IMR-90 (cell line): Measurements from ENCODE around the gene SRRM3. TPM values are rescaled to one million over a fixed set of nuclear protein-coding genes. Genes with fewer than 3 reads are reported as not detected.

Experiments used
- ATAC-seq: fragments of 200-7000 bp; cut with Tn5 transposase; 2 replicates; pipeline ENCODE4 v1.9.1; 2020; ENCODE audit warnings: low read depth, mild to moderate bottlenecking, moderate library complexity
- BruUV-seq: library from RNA; stranded (reverse); fragments of 400-500 nt; replicated peaks from 2 replicates; lab custom pipeline; 2021; lab: Mats Ljungman, UMichigan
- CTCF ChIA-PET: fragments of 300-600 bp; formaldehyde crosslinking; extraction: SDS; loops from one replicate; lab custom pipeline; 2021; ENCODE audit warnings: antibody characterized with exemption; lab: Yijun Ruan, JAX
- POLR2A ChIA-PET: fragments of 300-600 bp; sonication (Branson Sonifier 250); formaldehyde crosslinking; loops from one replicate; lab custom pipeline; 2022; ENCODE audit warnings: antibody characterized with exemption; ENCODE audit not compliant: unreplicated experiment; lab: Charles Lee
- DNase-seq: peaks from one replicate; pipeline ENCODE4 v3.0.0; 2013
- H2AFZ ChIP-seq: replicated peaks from 2 replicates; pipeline ENCODE3; 2013; ENCODE audit warnings: low read length, mild to moderate bottlenecking; ENCODE audit not compliant: poor library complexity
- H2AK5ac ChIP-seq: 2 replicates; pipeline ENCODE4 v1.6.1; 2013; ENCODE audit warnings: low read depth, low read length, inconsistent platforms
- H2AK9ac ChIP-seq: replicated peaks from 2 replicates; pipeline ENCODE3; 2013; ENCODE audit warnings: mild to moderate bottlenecking, low read depth, low read length, moderate library complexity; ENCODE audit not compliant: poor library complexity
- H2BK120ac ChIP-seq: 2 replicates; pipeline ENCODE4 v1.6.1; 2013; ENCODE audit warnings: low read depth, low read length, inconsistent platforms
- H2BK15ac ChIP-seq: 3 replicates; pipeline ENCODE4 v1.6.1; 2013; ENCODE audit warnings: low read depth, low read length, inconsistent platforms
- H2BK20ac ChIP-seq: 2 replicates; pipeline ENCODE4 v1.6.1; 2013; ENCODE audit warnings: low read depth, mild to moderate bottlenecking, inconsistent platforms, low read length, moderate library complexity
- H2BK5ac ChIP-seq: 2 replicates; pipeline ENCODE4 v1.6.1; 2013; ENCODE audit warnings: mild to moderate bottlenecking, low read depth, low read length, inconsistent platforms; ENCODE audit not compliant: poor library complexity, severe bottlenecking
- H3K14ac ChIP-seq: replicated peaks from 2 replicates; pipeline ENCODE4 v1.6.1; 2013; ENCODE audit warnings: low read depth, low read length, inconsistent platforms
- H3K18ac ChIP-seq: 2 replicates; pipeline ENCODE4 v1.6.1; 2013; ENCODE audit warnings: low read depth, low read length, control low read depth
- H3K23ac ChIP-seq: 2 replicates; pipeline ENCODE4 v1.6.1; 2013; ENCODE audit warnings: low read depth, low read length, inconsistent platforms
- H3K27ac ChIP-seq: 2 replicates; pipeline ENCODE4 v1.5.1; 2013; ENCODE audit warnings: mild to moderate bottlenecking, control low read depth, low read length; ENCODE audit not compliant: insufficient read depth
- H3K27me3 ChIP-seq: 2 replicates; pipeline ENCODE4 v1.6.1; 2013; ENCODE audit warnings: low read length; ENCODE audit not compliant: control insufficient read depth, insufficient read depth
- H3K36me3 ChIP-seq: 2 replicates; pipeline ENCODE4 v1.6.1; 2013; ENCODE audit warnings: low read length, mixed read lengths; ENCODE audit not compliant: control insufficient read depth, insufficient read depth
- H3K4ac ChIP-seq: 2 replicates; pipeline ENCODE4 v1.6.1; 2013; ENCODE audit warnings: low read depth, low read length, inconsistent platforms
- H3K4me1 ChIP-seq: 2 replicates; pipeline ENCODE4 v1.6.1; 2013; ENCODE audit warnings: low read length, mixed read lengths; ENCODE audit not compliant: control insufficient read depth, insufficient read depth
- H3K4me2 ChIP-seq: 2 replicates; pipeline ENCODE4 v1.6.1; 2013; ENCODE audit warnings: low read depth, mild to moderate bottlenecking, control low read depth, low read length, moderate library complexity
- H3K4me3 ChIP-seq: 2 replicates; pipeline ENCODE4 v1.5.1; 2013; ENCODE audit warnings: low read depth, mild to moderate bottlenecking, control low read depth, low read length, moderate library complexity; ENCODE audit not compliant: insufficient read depth
- H3K56ac ChIP-seq: 2 replicates; pipeline ENCODE4 v1.6.1; 2013; ENCODE audit warnings: low read length, inconsistent platforms; ENCODE audit not compliant: insufficient read depth; ENCODE audit errors: extremely low read depth
- H3K79me1 ChIP-seq, 2 experiments: 2 replicates each; pipeline ENCODE4 v1.6.1; 2013; ENCODE audit warnings: low read length in 2 of 2, inconsistent platforms in 1 of 2, low read depth in 1 of 2
- H3K9ac ChIP-seq: 2 replicates; pipeline ENCODE4 v1.6.1; 2013; ENCODE audit warnings: low read depth, low read length, control low read depth
- H3K9me1 ChIP-seq: 2 replicates; pipeline ENCODE4 v1.6.1; 2013; ENCODE audit warnings: low read length, inconsistent platforms; ENCODE audit not compliant: insufficient read depth
- H3K9me3 ChIP-seq: 2 replicates; pipeline ENCODE4 v1.6.1; 2013; ENCODE audit warnings: low read length; ENCODE audit not compliant: control insufficient read depth, insufficient read depth
- H4K20me1 ChIP-seq: 2 replicates; pipeline ENCODE4 v1.6.1; 2013; ENCODE audit warnings: low read length, inconsistent platforms; ENCODE audit not compliant: insufficient read depth
- H4K5ac ChIP-seq: 2 replicates; pipeline ENCODE4 v1.6.1; 2013; ENCODE audit warnings: mild to moderate bottlenecking, low read depth, low read length, control low read depth
- H4K8ac ChIP-seq, 2 experiments: 2 replicates each; pipeline ENCODE4 v1.6.1; 2013; ENCODE audit warnings: low read depth in 2 of 2, low read length in 2 of 2, control low read depth in 1 of 2, inconsistent platforms in 1 of 2
- H4K91ac ChIP-seq: 2 replicates; pipeline ENCODE4 v1.6.1; 2013; ENCODE audit warnings: low read depth, low read length, inconsistent platforms; ENCODE audit not compliant: insufficient read depth
- MAZ ChIP-seq: IDR thresholded peaks from 2 replicates; pipeline ENCODE4 v1.6.1; 2012; ENCODE audit warnings: low read depth, mild to moderate bottlenecking, low read length, improper control_type of control experiment, moderate library complexity, borderline replicate concordance
- MXI1 ChIP-seq: IDR thresholded peaks from 2 replicates; pipeline ENCODE4 v1.6.1; 2012; ENCODE audit warnings: low read depth, mild to moderate bottlenecking, low read length, moderate library complexity, borderline replicate concordance
- NFE2L2 ChIP-seq: fragments of 150-350 bp; IDR thresholded peaks from 2 replicates; pipeline ENCODE4 v1.6.1; 2016; ENCODE audit warnings: low read depth, mild to moderate bottlenecking, low read length
- RCOR1 ChIP-seq: IDR thresholded peaks from 2 replicates; pipeline ENCODE4 v1.6.1; 2012; ENCODE audit warnings: mild to moderate bottlenecking, low read length, improper control_type of control experiment; ENCODE audit not compliant: insufficient replicate concordance
- SMC3 ChIP-seq: fragments of 150-350 bp; IDR thresholded peaks from 2 replicates; pipeline ENCODE4 v1.6.1; 2016; ENCODE audit warnings: low read depth, mild to moderate bottlenecking, antibody characterized with exemption, low read length, moderate library complexity
- whole genome bisulfite sequencing, 2 experiments: methylation state at CpG; one replicate each; pipeline versions ENCODE4 v1.1.5 to v1.1.7; 2013; ENCODE audit warnings: missing lambda C conversion rate in 2 of 2; ENCODE audit not compliant: insufficient read length in 1 of 2; ENCODE audit errors: extremely low coverage in 2 of 2; 5-methylcytosine and 5-hydroxymethylcytosine counted together
- dilution Hi-C: fragments of 300-500 bp; cut with HindIII; formaldehyde crosslinking; loops from one replicate; pipeline ENCODE4 v1.14.3; 2018; ENCODE audit warnings: low sequenced_read_pairs; ENCODE audit not compliant: unreplicated experiment
- in situ Hi-C: fragments of 300-500 bp; cut with MboI; formaldehyde crosslinking; loops from 3 replicates; pipeline ENCODE4 v1.14.3; 2019; ENCODE audit warnings: low sequenced_read_pairs, inconsistent platforms, mixed read lengths
- intact Hi-C: fragments of 100-400 bp; cut with micrococcal nuclease; formaldehyde crosslinking; loops from 2 replicates; pipeline ENCODE4 v1.10.0; 2022
- polyA plus RNA-seq, 3 experiments: library from polyadenylated mRNA; depleted of rRNA; stranded (reverse); fragments of >200 nt; gene quantifications; 2 replicates each; pipeline ENCODE4 v1.2.3, GENCODE V29; 2012; ENCODE audit warnings: low replicate concordance in 1 of 3
- total RNA-seq: library from RNA; depleted of rRNA; stranded (reverse); fragments of >200 nt; gene quantifications from 2 replicates; pipeline ENCODE4 v1.2.3, GENCODE V29; 2012
- TF ChIP-seq, protein P1 (sequence below): fragments of 150-350 bp; IDR thresholded peaks from 2 replicates; pipeline ENCODE4 v1.6.1; 2017; ENCODE audit warnings: mild to moderate bottlenecking, antibody characterized with exemption, low read length, low read depth
- TF ChIP-seq, protein P2 (sequence below): fragments of 150-350 bp; IDR thresholded peaks from 2 replicates; pipeline ENCODE4 v1.6.1; 2016; ENCODE audit warnings: low read depth, mild to moderate bottlenecking, low read length, moderate library complexity, borderline replicate concordance

The SRRM3 gene
- total and polyA plus RNA-seq, 2 of the 4 experiments (the other 2 are of a cell fraction) = 0.18 to 2.5 TPM

DNA sequence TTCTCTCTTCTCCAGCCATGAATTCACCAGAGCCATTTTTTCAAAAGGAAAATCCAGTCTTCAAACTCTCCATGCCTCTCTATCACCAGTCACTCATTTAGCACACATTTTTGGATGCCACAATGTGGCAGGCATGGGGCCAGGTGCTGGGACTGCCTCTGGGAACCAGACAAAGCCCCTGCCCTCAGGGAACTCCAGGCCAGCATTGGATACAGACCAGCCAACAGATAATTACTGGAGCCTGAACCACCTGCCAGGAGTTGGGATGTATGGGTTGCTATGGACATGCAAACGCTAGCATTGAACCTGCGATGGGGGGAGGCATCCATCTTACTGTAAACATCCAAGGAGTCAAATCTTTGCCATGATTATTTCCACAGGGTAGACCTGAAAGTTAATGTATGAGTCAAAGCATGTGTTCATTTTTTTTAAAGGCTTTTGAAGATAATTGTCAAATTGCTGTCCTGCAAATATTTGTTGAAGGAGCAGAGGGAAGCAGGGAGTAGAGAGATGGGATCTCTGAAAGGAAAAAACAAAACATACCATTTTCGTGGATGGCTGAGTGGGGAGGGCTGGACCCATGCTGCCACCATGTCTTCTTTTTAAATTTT is 43.2 kb downstream of the SRRM3 start:
- intact Hi-C loops (no loop called here), dilution Hi-C loops (no loop called here), in situ Hi-C loops (no loop called here)
- H3K23ac ChIP-seq = no peak overlapping the region
- H3K4me1 ChIP-seq = no peaks in the 10 kb centered on the region
- H2AFZ ChIP-seq = peak overlapping the region; percentile 43
- H3K9me3 ChIP-seq = no peaks in the 10 kb centered on the region
- H3K4ac ChIP-seq = no peak overlapping the region
- H4K91ac ChIP-seq = no peak overlapping the region
- H2AK5ac ChIP-seq = no peak overlapping the region
- no CpG with 5 or more reads among the region's 3 CpGs for WGBS, 2 experiments
- H2BK120ac ChIP-seq = no peak overlapping the region
- no peak for TF ChIP-seq RCOR1
- TF ChIP-seq MXI1 = no peak
- no peak for TF ChIP-seq NFE2L2
- TF ChIP-seq, protein P1, sequence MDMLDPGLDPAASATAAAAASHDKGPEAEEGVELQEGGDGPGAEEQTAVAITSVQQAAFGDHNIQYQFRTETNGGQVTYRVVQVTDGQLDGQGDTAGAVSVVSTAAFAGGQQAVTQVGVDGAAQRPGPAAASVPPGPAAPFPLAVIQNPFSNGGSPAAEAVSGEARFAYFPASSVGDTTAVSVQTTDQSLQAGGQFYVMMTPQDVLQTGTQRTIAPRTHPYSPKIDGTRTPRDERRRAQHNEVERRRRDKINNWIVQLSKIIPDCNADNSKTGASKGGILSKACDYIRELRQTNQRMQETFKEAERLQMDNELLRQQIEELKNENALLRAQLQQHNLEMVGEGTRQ = no peak
- TF ChIP-seq, protein P2, sequence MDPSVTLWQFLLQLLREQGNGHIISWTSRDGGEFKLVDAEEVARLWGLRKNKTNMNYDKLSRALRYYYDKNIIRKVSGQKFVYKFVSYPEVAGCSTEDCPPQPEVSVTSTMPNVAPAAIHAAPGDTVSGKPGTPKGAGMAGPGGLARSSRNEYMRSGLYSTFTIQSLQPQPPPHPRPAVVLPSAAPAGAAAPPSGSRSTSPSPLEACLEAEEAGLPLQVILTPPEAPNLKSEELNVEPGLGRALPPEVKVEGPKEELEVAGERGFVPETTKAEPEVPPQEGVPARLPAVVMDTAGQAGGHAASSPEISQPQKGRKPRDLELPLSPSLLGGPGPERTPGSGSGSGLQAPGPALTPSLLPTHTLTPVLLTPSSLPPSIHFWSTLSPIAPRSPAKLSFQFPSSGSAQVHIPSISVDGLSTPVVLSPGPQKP = no peak
- TF ChIP-seq MAZ = no peak
- TF ChIP-seq SMC3 = no peak
- no peak overlapping the region for H3K18ac ChIP-seq
- no peak overlapping the region for H2BK5ac ChIP-seq
- H4K8ac ChIP-seq = no peak overlapping the region
- H3K79me1 ChIP-seq = no peaks in the 10 kb centered on the region
- no peak for ATAC-seq
- no peak overlapping the region for H3K14ac ChIP-seq
- no peak overlapping the region for H3K9ac ChIP-seq
- no peak overlapping the region for H2BK20ac ChIP-seq
- ChIA-PET CTCF (no interaction called here), POLR2A (no interaction called here)
- H3K27me3 ChIP-seq = peaks cover 32% of the 10 kb centered on the region
- H4K5ac ChIP-seq = no peak overlapping the region
- no peak overlapping the region for H3K4me3 ChIP-seq
- no peaks in the 10 kb centered on the region; the same call in 1 of the 2 replicates for H3K9me1 ChIP-seq
- H2AK9ac ChIP-seq = no peak overlapping the region
- H3K4me2 ChIP-seq = no peak overlapping the region
- H3K27ac ChIP-seq = no peak overlapping the region
- H3K56ac ChIP-seq = no peak overlapping the region
- no peak for DNase-seq
- H3K36me3 ChIP-seq = no peaks in the 10 kb centered on the region
- no peak overlapping the region for H2BK15ac ChIP-seq
- no peaks in the 10 kb centered on the region for H4K20me1 ChIP-seq
- no TSS peak for BruUV-seq
